ENCODE data around the gene AFTPH. TPM values are rescaled to one million over a fixed set of nuclear protein-coding genes. Genes with fewer than 3 reads are reported as not detected.

AFTPH gene
- total RNA-seq, 2 donors from 2014 or later = 32.0 to 52.9 TPM

- TF ChIP-seq CTCF (IDR thresholded peaks at IDR 0.05) (no peak), POLR2A (IDR thresholded peaks at IDR 0.05) (no peak)
- Histone ChIP-seq H3K4me3 (no peak overlapping the region), H3K36me3 (replicated peaks in 1 of 2; ENCODE audit: insufficient read depth in 1 of 2, low read depth in 2 of 2) (no peaks in the 10 kb centered on the region), H3K9me3 (no peaks in the 10 kb centered on the region), H3K27me3 (no peaks in the 10 kb centered on the region), H3K27ac (no peak overlapping the region), H3K4me1 (no peaks in the 10 kb centered on the region)
- ATAC-seq = no peak
- WGBS, 2 donors = 71 to 84% methylated on average over 3 of the region's 3 CpGs
- DNase-seq = no peak
- intact Hi-C loops (cut with DNase I) = no loop called here
Measured at GRCh38 chr2:64492821-64493220, 31.3 kb upstream of the AFTPH start.

DNA sequence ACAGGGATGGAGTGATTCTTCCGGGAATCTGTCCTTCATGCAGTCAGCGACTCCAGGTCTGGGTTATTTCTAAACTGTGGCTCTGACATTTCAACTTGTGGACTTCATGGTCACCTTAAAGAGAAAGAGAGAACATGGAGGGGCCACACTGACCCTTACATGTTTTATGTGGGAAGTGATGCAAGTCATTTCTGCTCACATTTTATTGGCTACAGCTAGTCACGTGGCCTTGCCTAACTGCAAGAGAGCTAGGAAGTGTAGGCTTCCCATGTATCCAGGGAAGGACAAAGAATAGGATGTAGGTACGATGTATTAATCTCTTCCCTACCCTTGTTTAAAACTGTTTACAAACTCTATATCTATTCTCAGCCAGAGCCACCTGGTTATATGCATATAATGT lies 30.3 kb upstream of the AFTPH start:
- intact Hi-C loops (cut with DNase I) = no loop called here
- TF ChIP-seq CTCF (IDR thresholded peaks at IDR 0.05) = no peak
- no peak for TF ChIP-seq POLR2A (IDR thresholded peaks at IDR 0.05)
- DNase-seq = no peak
- Histone ChIP-seq H3K36me3 (replicated peaks in 1 of 2; ENCODE audit: insufficient read depth in 1 of 2, low read depth in 2 of 2) (no peaks in the 10 kb centered on the region), H3K9me3 (no peaks in the 10 kb centered on the region), H3K27ac (no peak overlapping the region), H3K4me1 (no peaks in the 10 kb centered on the region), H3K27me3 (no peaks in the 10 kb centered on the region), H3K4me3 (no peak overlapping the region)
- no peak for ATAC-seq
- 90 to 92% methylated on average over 4 of the region's 4 CpGs for WGBS, 2 donors

- H3K27me3 ChIP-seq = no peaks in the 10 kb centered on the region
- ATAC-seq = no peak
- no peak for DNase-seq
- 76 to 90% methylated on average over 1 of the region's 1 CpG for WGBS, 2 donors
- no peak overlapping the region for H3K4me3 ChIP-seq
- no peak overlapping the region for H3K27ac ChIP-seq
- intact Hi-C loops (cut with DNase I) = no loop called here
- H3K4me1 ChIP-seq = no peaks in the 10 kb centered on the region
- TF ChIP-seq CTCF (IDR thresholded peaks at IDR 0.05) = no peak
- TF ChIP-seq POLR2A (IDR thresholded peaks at IDR 0.05) = no peak
- H3K9me3 ChIP-seq = no peaks in the 10 kb centered on the region
- H3K36me3 ChIP-seq (replicated peaks in 1 of 2; ENCODE audit: insufficient read depth in 1 of 2, low read depth in 2 of 2) = no peaks in the 10 kb centered on the region
Measured at GRCh38 chr2:64498438-64498837, 25.7 kb upstream of the AFTPH start.

GRCh38 chr2:64500549-64500948 lies 23.6 kb upstream of the AFTPH start:
- no peaks in the 10 kb centered on the region for H3K9me3 ChIP-seq
- ATAC-seq (no peak), DNase-seq (no peak)
- no peak overlapping the region for H3K27ac ChIP-seq
- H3K4me1 ChIP-seq = no peaks in the 10 kb centered on the region
- no peak overlapping the region for H3K4me3 ChIP-seq
- no peaks in the 10 kb centered on the region for H3K27me3 ChIP-seq
- WGBS, 2 donors = 85 to 87% methylated on average over 5 of the region's 5 CpGs
- no peaks in the 10 kb centered on the region for H3K36me3 ChIP-seq (replicated peaks in 1 of 2; ENCODE audit: insufficient read depth in 1 of 2, low read depth in 2 of 2)
- no peak for TF ChIP-seq POLR2A (IDR thresholded peaks at IDR 0.05)
- no peak for TF ChIP-seq CTCF (IDR thresholded peaks at IDR 0.05)
- intact Hi-C loops (cut with DNase I) = no loop called here

DNA sequence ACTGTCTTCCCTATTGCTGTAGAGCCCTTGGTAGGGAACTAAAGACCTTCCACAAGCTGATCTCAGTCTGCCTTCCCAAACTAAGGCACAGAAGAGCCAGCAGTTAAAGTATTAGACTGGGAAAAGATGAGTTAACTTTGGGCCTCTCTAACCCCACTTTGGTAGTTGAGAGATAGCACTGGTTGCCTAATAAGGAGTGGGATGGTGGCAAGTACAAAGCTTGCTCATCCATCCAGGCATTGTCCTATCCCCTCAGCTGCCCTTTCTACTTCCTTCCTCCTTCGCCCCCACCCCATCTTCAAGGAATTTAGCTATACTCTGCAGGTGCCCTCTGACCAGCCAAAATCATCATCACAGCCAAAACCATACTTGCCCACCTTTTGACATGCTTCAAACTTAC lies 22.2 kb upstream of the AFTPH start:
- intact Hi-C loops (cut with DNase I) = no loop called here
- no peaks in the 10 kb centered on the region for H3K4me1 ChIP-seq
- no peaks in the 10 kb centered on the region for H3K9me3 ChIP-seq
- ATAC-seq = no peak
- WGBS, 2 donors = 44 to 60% methylated on average over 1 of the region's 1 CpG
- H3K4me3 ChIP-seq = no peak overlapping the region
- H3K27ac ChIP-seq = no peak overlapping the region
- no peaks in the 10 kb centered on the region for H3K36me3 ChIP-seq (replicated peaks in 1 of 2; ENCODE audit: insufficient read depth in 1 of 2, low read depth in 2 of 2)
- no peaks in the 10 kb centered on the region for H3K27me3 ChIP-seq
- DNase-seq = no peak
- TF ChIP-seq CTCF (IDR thresholded peaks at IDR 0.05) = no peak
- no peak for TF ChIP-seq POLR2A (IDR thresholded peaks at IDR 0.05)

Data from body of pancreas (tissue), 4 donors.